ENCODE data around the gene TAPT1. TPM values are rescaled to one million over a fixed set of nuclear protein-coding genes. Genes with fewer than 3 reads are reported as not detected.

TAPT1 gene
- total and polyA plus RNA-seq, 9 of the 15 experiments (the other 6 are each of a cell fraction or from before 2014, with no cell fraction given) = 1.6 to 36.7 (median 20.7) TPM

GRCh38 chr4:16116493-16116990 is 109.7 kb downstream of the TAPT1 start (continued):
- TF ChIP-seq ZBTB40 (IDR thresholded peaks at IDR 0.05) (no peak), ZBTB40 (CRISPR knock-in tag; IDR thresholded peaks at IDR 0.05) (no peak), CCAR2 (IDR thresholded peaks at IDR 0.05; ENCODE audit: low read depth, low read length) (no peak)

Measured in K562 (cell line).